ENCODE results near the gene NRAS. TPM values are rescaled to one million over a fixed set of nuclear protein-coding genes. Genes with fewer than 3 reads are reported as not detected.

NRAS gene
- total RNA-seq, 2 experiments from 2014 or later, result 28.9 to 30.4 TPM

- intact Hi-C loops (cut with DNase I, micrococcal nuclease), result no loop called here
- H3K27me3 ChIP-seq (ENCODE audit: control insufficient read depth in 1 of 2, insufficient read depth in 2 of 2, low read length in 2 of 2), result no peaks in the 10 kb centered on the region
- no peak for TF ChIP-seq CTCF (IDR thresholded peaks at IDR 0.05)
- H3K27ac ChIP-seq (ENCODE audit: low read depth in 1 of 2, low read length in 2 of 2), result no peak overlapping the region
- Mint-ChIP-seq H3K4me3 (no peak overlapping the region), H3K27ac (peak overlapping the region; percentile 28), H3K36me3 (ENCODE audit: low read depth) (peaks cover 99% of the 10 kb centered on the region), H3K9me3 (no peaks in the 10 kb centered on the region), H3K4me1 (ENCODE audit: low read depth) (no peaks in the 10 kb centered on the region), H3K27me3 (no peaks in the 10 kb centered on the region)
- ChIA-PET POLR2A (no interaction called here), CTCF (no interaction called here)
- H3K4me3 ChIP-seq (ENCODE audit: low read length), result no peak overlapping the region
- H3K36me3 ChIP-seq (ENCODE audit: insufficient read depth, low read length), result peaks cover 100% of the 10 kb centered on the region
- ATAC-seq (ENCODE audit: poor library complexity) (no peak), DNase-seq (no peak)
- H3K4me1 ChIP-seq (ENCODE audit: insufficient read depth, low read length), result no peaks in the 10 kb centered on the region
- H3K9me3 ChIP-seq (ENCODE audit: control insufficient read depth in 1 of 2, insufficient read depth in 1 of 2, low read length in 2 of 2), result no peaks in the 10 kb centered on the region
These were observed 7.3 kb upstream of the NRAS start for GRCh38 chr1:114723915-114724314.

- intact Hi-C loops (cut with DNase I, micrococcal nuclease), result no loop called here
- Mint-ChIP-seq H3K27me3 (no peaks in the 10 kb centered on the region), H3K9me3 (no peaks in the 10 kb centered on the region), H3K4me3 (no peak overlapping the region), H3K4me1 (ENCODE audit: low read depth) (no peaks in the 10 kb centered on the region), H3K27ac (peak overlapping the region; percentile 28), H3K36me3 (ENCODE audit: low read depth) (peaks cover 99% of the 10 kb centered on the region)
- no peaks in the 10 kb centered on the region for H3K4me1 ChIP-seq (ENCODE audit: insufficient read depth, low read length)
- H3K36me3 ChIP-seq (ENCODE audit: insufficient read depth, low read length), result peaks cover 100% of the 10 kb centered on the region
- no peak for TF ChIP-seq CTCF (IDR thresholded peaks at IDR 0.05)
- POLR2A ChIA-PET, result no interaction called here
- ATAC-seq (ENCODE audit: poor library complexity), result no peak
- no peak overlapping the region for H3K27ac ChIP-seq (ENCODE audit: low read depth in 1 of 2, low read length in 2 of 2)
- H3K4me3 ChIP-seq (ENCODE audit: low read length), result no peak overlapping the region
- no peak for DNase-seq
- H3K27me3 ChIP-seq (ENCODE audit: control insufficient read depth in 1 of 2, insufficient read depth in 2 of 2, low read length in 2 of 2), result no peaks in the 10 kb centered on the region
- CTCF ChIA-PET, result no interaction called here
- no peaks in the 10 kb centered on the region for H3K9me3 ChIP-seq (ENCODE audit: control insufficient read depth in 1 of 2, insufficient read depth in 1 of 2, low read length in 2 of 2)
These were observed 6.9 kb upstream of the NRAS start for GRCh38 chr1:114723457-114723856.

GRCh38 chr1:114720492-114720891, 3.9 kb upstream of the NRAS start:
- Mint-ChIP-seq H3K4me1 (ENCODE audit: low read depth) (peaks cover 16% of the 10 kb centered on the region), H3K4me3 (no peak overlapping the region), H3K9me3 (no peaks in the 10 kb centered on the region), H3K27me3 (no peaks in the 10 kb centered on the region), H3K27ac (peak overlapping the region; percentile 45), H3K36me3 (ENCODE audit: low read depth) (peaks cover 98% of the 10 kb centered on the region)
- no peak for TF ChIP-seq CTCF (IDR thresholded peaks at IDR 0.05)
- H3K27ac ChIP-seq (ENCODE audit: low read depth in 1 of 2, low read length in 2 of 2), result no peak overlapping the region
- intact Hi-C loops (cut with DNase I, micrococcal nuclease), result no loop called here
- H3K36me3 ChIP-seq (ENCODE audit: insufficient read depth, low read length), result peaks cover 81% of the 10 kb centered on the region
- CTCF ChIA-PET, result interaction anchor here (1.4 kb wide), 1 partner anchor 139 kb away, joined by 4 read pairs; the partner anchor contains the start of gene BCAS2
- POLR2A ChIA-PET, result interaction anchor here (1.2 kb wide), 1 partner anchor 37 kb away, joined by 3 read pairs; the partner anchor contains the start of gene CSDE1
- DNase-seq, result no peak
- H3K4me1 ChIP-seq (ENCODE audit: insufficient read depth, low read length), result peaks cover 11% of the 10 kb centered on the region
- no peaks in the 10 kb centered on the region for H3K9me3 ChIP-seq (ENCODE audit: control insufficient read depth in 1 of 2, insufficient read depth in 1 of 2, low read length in 2 of 2)
- no peak for ATAC-seq (ENCODE audit: poor library complexity)
- H3K4me3 ChIP-seq (ENCODE audit: low read length), result no peak overlapping the region
- H3K27me3 ChIP-seq (ENCODE audit: control insufficient read depth in 1 of 2, insufficient read depth in 2 of 2, low read length in 2 of 2), result no peaks in the 10 kb centered on the region
